SK-N-MC (cell line): ENCODE measurements around the gene SSC4D.

Experiments used
- EZH2 ChIP-seq: fragments of 200-600 bp; sonication (generic); IDR thresholded peaks from one replicate; pipeline ENCODE4 v1.6.1; 2017; ENCODE audit warnings: antibody characterized with exemption
- POLR2AphosphoS5 ChIP-seq: IDR thresholded peaks from 2 replicates; pipeline ENCODE4 v1.6.1; 2012; ENCODE audit warnings: mild to moderate bottlenecking, low read depth, low read length, borderline replicate concordance

GRCh38 chr7:76430836-76431235 lies 21.3 kb upstream of the SSC4D start:
- TF ChIP-seq POLR2AphosphoS5 (no peak), EZH2 (no peak)
